ENCODE results near the gene S1PR1. TPM values are rescaled to one million over a fixed set of nuclear protein-coding genes. Genes with fewer than 3 reads are reported as not detected.

S1PR1 gene
- total and polyA plus RNA-seq, 8 donors, result 35.5 to 180 (median 160) TPM

GRCh38 chr1:101190441-101190840 is 46.4 kb upstream of the S1PR1 start:
- DNase-seq, result no peak
- Histone ChIP-seq H3K36me3 (no peaks in the 10 kb centered on the region), H3K4me1 (peaks cover 0 to 30% of the 10 kb centered on the region in 2 donors), H3K4me3 (no peak overlapping the region), H3K27me3 (no peaks in the 10 kb centered on the region), H3K9me3 (no peaks in the 10 kb centered on the region), H3K27ac (peak overlapping the region in 1 of 2 donors; percentile 2)
- TF ChIP-seq CTCF (IDR thresholded peaks at IDR 0.05), result no peak
- intact Hi-C loops (cut with DNase I), result no loop called here
- no peak for ATAC-seq

- no peak for ATAC-seq
- DNase-seq, result no peak
- no peak overlapping the region for H3K27ac ChIP-seq
- peaks cover 0 to 30% of the 10 kb centered on the region in 2 donors for H3K4me1 ChIP-seq
- no peak overlapping the region for H3K4me3 ChIP-seq
- intact Hi-C loops (cut with DNase I), result no loop called here
- TF ChIP-seq CTCF (IDR thresholded peaks at IDR 0.05), result no peak
- no peaks in the 10 kb centered on the region for H3K27me3 ChIP-seq
- H3K9me3 ChIP-seq, result no peaks in the 10 kb centered on the region
- no peaks in the 10 kb centered on the region for H3K36me3 ChIP-seq
Observed at GRCh38 chr1:101191049-101191448, 45.8 kb upstream of the S1PR1 start.

GRCh38 chr1:101193733-101194169 is 43.1 kb upstream of the S1PR1 start:
- Histone ChIP-seq H3K9me3 (no peaks in the 10 kb centered on the region), H3K36me3 (no peaks in the 10 kb centered on the region), H3K4me3 (no peak overlapping the region), H3K27me3 (no peaks in the 10 kb centered on the region), H3K27ac (no peak overlapping the region), H3K4me1 (peaks cover 0 to 9% of the 10 kb centered on the region in 2 donors)
- TF ChIP-seq CTCF (IDR thresholded peaks at IDR 0.05), result no peak
- intact Hi-C loops (cut with DNase I), result no loop called here
- ATAC-seq (no peak), DNase-seq (no peak)

- no peak overlapping the region for H3K27ac ChIP-seq
- no peak for DNase-seq
- no peak overlapping the region for H3K4me3 ChIP-seq
- H3K36me3 ChIP-seq, result no peaks in the 10 kb centered on the region
- H3K27me3 ChIP-seq, result no peaks in the 10 kb centered on the region
- no peak for ATAC-seq
- intact Hi-C loops (cut with DNase I), result no loop called here
- TF ChIP-seq CTCF (IDR thresholded peaks at IDR 0.05), result no peak
- no peaks in the 10 kb centered on the region for H3K9me3 ChIP-seq
- H3K4me1 ChIP-seq, result peaks cover 0 to 9% of the 10 kb centered on the region in 2 donors
Observed at GRCh38 chr1:101194746-101195145, 42.1 kb upstream of the S1PR1 start.

GRCh38 chr1:101196668-101197067 is 40.2 kb upstream of the S1PR1 start:
- no peaks in the 10 kb centered on the region for H3K36me3 ChIP-seq
- no peak overlapping the region for H3K4me3 ChIP-seq
- H3K9me3 ChIP-seq, result no peaks in the 10 kb centered on the region
- no peaks in the 10 kb centered on the region for H3K4me1 ChIP-seq
- TF ChIP-seq CTCF (IDR thresholded peaks at IDR 0.05), result no peak
- intact Hi-C loops (cut with DNase I), result no loop called here
- DNase-seq (no peak), ATAC-seq (no peak)
- H3K27ac ChIP-seq, result no peak overlapping the region
- H3K27me3 ChIP-seq, result no peaks in the 10 kb centered on the region
